CD4-positive, alpha-beta T cell (primary cell): ENCODE measurements around the gene TCF21. TPM values are rescaled to one million over a fixed set of nuclear protein-coding genes. Genes with fewer than 3 reads are reported as not detected.
A peak's percentile ranks its signal among the peaks of the same experiment; 100 is the strongest.

Source experiments
- ATAC-seq: fragments of 200-7000 bp; cut with Tn5 transposase; one replicate; pipeline ENCODE4 v1.10.0; 2022; ENCODE audit warnings: mild to moderate bottlenecking; ENCODE audit not compliant: poor library complexity
- CTCF ChIA-PET: fragments of 350-600 bp; sonication (Branson Sonifier 250); formaldehyde crosslinking; loops from one replicate; lab custom pipeline; 2021; ENCODE audit warnings: antibody characterized with exemption, inconsistent platforms; lab: Charles Lee
- POLR2A ChIA-PET: fragments of 350-600 bp; sonication (Branson Sonifier 250); formaldehyde crosslinking; loops from one replicate; lab custom pipeline; 2021; ENCODE audit warnings: antibody characterized with exemption, inconsistent platforms; lab: Charles Lee
- DNase-seq, 14 experiments: peaks; one replicate each; pipeline ENCODE4 v3.0.0-alpha.2; 2013 to 2020; ENCODE audit warnings: mixed read lengths in 2 of 14
- H3K27ac ChIP-seq, 2 donors: one replicate each; pipeline versions ENCODE4 v1.5.1 to v1.7.0; 2013; ENCODE audit warnings: low read length in 2 of 2, low read depth in 1 of 2, mild to moderate bottlenecking in 1 of 2
- H3K27me3 ChIP-seq, 2 experiments: 1 replicate in 1 of 2; 2 replicates in 1 of 2; pipeline versions ENCODE4 v1.6.1 to v1.7.0; 2013; ENCODE audit warnings: low read length in 2 of 2, control low read depth in 1 of 2, mild to moderate bottlenecking in 1 of 2, moderate library complexity in 1 of 2; ENCODE audit not compliant: insufficient read depth in 2 of 2, control insufficient read depth in 1 of 2
- H3K36me3 ChIP-seq: one replicate; pipeline ENCODE4 v1.6.1; 2013; ENCODE audit warnings: low read length, control low read depth; ENCODE audit not compliant: insufficient read depth
- H3K4me1 ChIP-seq: one replicate; pipeline ENCODE4 v1.6.1; 2013; ENCODE audit warnings: low read length, control low read depth; ENCODE audit not compliant: insufficient read depth
- H3K4me3 ChIP-seq: one replicate; pipeline ENCODE4 v1.5.1; 2013; ENCODE audit warnings: mild to moderate bottlenecking, low read length, moderate library complexity
- H3K9me3 ChIP-seq, 2 experiments: 1 replicate in 1 of 2; 2 replicates in 1 of 2; pipeline versions ENCODE4 v1.6.1 to v1.7.0; 2013; ENCODE audit warnings: low read length in 2 of 2, mild to moderate bottlenecking in 2 of 2, control low read depth in 1 of 2, moderate library complexity in 1 of 2; ENCODE audit not compliant: control insufficient read depth in 1 of 2, insufficient read depth in 1 of 2
- H3K27ac Mint-ChIP-seq: one replicate; pipeline ENCODE4 v1.8.0; 2020; ENCODE audit warnings: mixed read lengths
- H3K27me3 Mint-ChIP-seq: one replicate; pipeline ENCODE4 v1.8.0; 2021; ENCODE audit warnings: mixed read lengths
- H3K36me3 Mint-ChIP-seq: one replicate; pipeline ENCODE4 v1.8.0; 2021; ENCODE audit warnings: low read depth, mixed read lengths
- H3K4me1 Mint-ChIP-seq: one replicate; pipeline ENCODE4 v1.8.0; 2021; ENCODE audit warnings: low read depth, mixed read lengths
- H3K4me3 Mint-ChIP-seq: one replicate; pipeline ENCODE4 v1.8.0; 2020; ENCODE audit warnings: mild to moderate bottlenecking, mixed read lengths
- H3K9me3 Mint-ChIP-seq: one replicate; pipeline ENCODE4 v1.8.0; 2020; ENCODE audit warnings: mixed read lengths
- CTCF ChIP-seq: fragments of 200-600 bp; IDR thresholded peaks from one replicate; pipeline ENCODE4 v1.8.0; 2022; ENCODE audit warnings: antibody characterized with exemption, mild to moderate bottlenecking
- intact Hi-C, 2 experiments: fragments of 100-400 bp; cut with DNase I in 1 of 2; cut with micrococcal nuclease in 1 of 2; formaldehyde crosslinking; loops; one replicate each; pipeline versions ENCODE4 v1.15.1 to v1.9.0; 2023 to 2025; cut with DNase I, micrococcal nuclease
- total RNA-seq, 174 experiments: library from RNA in 2 of 174; stranded (reverse) in 2 of 174; gene quantifications; one replicate each; pipeline ENCODE4 v1.2.3 and lab custom pipeline; 2021 to 2026

The TCF21 gene
- total RNA-seq, 2 experiments from 2014 or later, result not detected

- H3K9me3 ChIP-seq, result peaks cover 0 to 17% of the 10 kb centered on the region in 2 experiments
- POLR2A ChIA-PET, result no interaction called here
- H3K4me1 ChIP-seq, result peaks cover 21% of the 10 kb centered on the region
- Mint-ChIP-seq H3K4me3 (no peak overlapping the region), H3K4me1 (peaks cover 33% of the 10 kb centered on the region), H3K36me3 (no peaks in the 10 kb centered on the region), H3K27me3 (peaks cover 92% of the 10 kb centered on the region), H3K27ac (no peak overlapping the region), H3K9me3 (no peaks in the 10 kb centered on the region)
- no peak for DNase-seq
- CTCF ChIA-PET, result no interaction called here
- no peak for ATAC-seq
- H3K4me3 ChIP-seq, result no peak overlapping the region
- H3K36me3 ChIP-seq, result no peaks in the 10 kb centered on the region
- TF ChIP-seq CTCF, result no peak
- no peak overlapping the region for H3K27ac ChIP-seq
- intact Hi-C loops, result no loop called here
- peaks cover 62 to 89% of the 10 kb centered on the region in 2 experiments for H3K27me3 ChIP-seq
These were observed 1.6 kb upstream of the TCF21 start for GRCh38 chr6:133887156-133887879.

DNA sequence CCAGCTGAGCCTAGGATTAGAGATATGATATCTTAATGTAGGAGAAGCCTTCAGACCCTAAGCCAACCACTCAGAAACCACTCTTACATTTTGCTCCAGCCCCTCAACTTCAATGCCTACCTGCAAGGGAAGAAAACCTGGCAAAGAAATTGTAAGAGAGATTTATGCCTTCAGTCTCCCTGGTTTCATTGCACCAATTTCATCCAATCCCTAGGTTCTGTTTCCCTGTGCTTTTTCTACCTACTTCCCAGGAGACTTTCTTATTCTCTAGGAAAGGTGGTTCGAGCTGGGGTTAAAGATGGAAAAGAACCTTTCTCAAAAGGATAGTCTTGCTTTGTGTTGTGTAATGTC is 1.1 kb upstream of the TCF21 start:
- peaks cover 38% of the 10 kb centered on the region for H3K4me1 Mint-ChIP-seq
- H3K9me3 ChIP-seq, result peaks cover 0 to 21% of the 10 kb centered on the region in 2 experiments
- ChIA-PET CTCF (no interaction called here), POLR2A (no interaction called here)
- H3K4me3 ChIP-seq, result no peak overlapping the region
- DNase-seq, result no peak
- H3K4me3 Mint-ChIP-seq, result no peak overlapping the region
- H3K4me1 ChIP-seq, result peaks cover 25% of the 10 kb centered on the region
- no peaks in the 10 kb centered on the region for H3K36me3 Mint-ChIP-seq
- peaks cover 63 to 92% of the 10 kb centered on the region in 2 experiments for H3K27me3 ChIP-seq
- peaks cover 95% of the 10 kb centered on the region for H3K27me3 Mint-ChIP-seq
- ATAC-seq, result no peak
- intact Hi-C loops, result no loop called here
- no peaks in the 10 kb centered on the region for H3K9me3 Mint-ChIP-seq
- no peak overlapping the region for H3K27ac ChIP-seq
- H3K27ac Mint-ChIP-seq, result no peak overlapping the region
- no peaks in the 10 kb centered on the region for H3K36me3 ChIP-seq
- TF ChIP-seq CTCF, result no peak

DNA sequence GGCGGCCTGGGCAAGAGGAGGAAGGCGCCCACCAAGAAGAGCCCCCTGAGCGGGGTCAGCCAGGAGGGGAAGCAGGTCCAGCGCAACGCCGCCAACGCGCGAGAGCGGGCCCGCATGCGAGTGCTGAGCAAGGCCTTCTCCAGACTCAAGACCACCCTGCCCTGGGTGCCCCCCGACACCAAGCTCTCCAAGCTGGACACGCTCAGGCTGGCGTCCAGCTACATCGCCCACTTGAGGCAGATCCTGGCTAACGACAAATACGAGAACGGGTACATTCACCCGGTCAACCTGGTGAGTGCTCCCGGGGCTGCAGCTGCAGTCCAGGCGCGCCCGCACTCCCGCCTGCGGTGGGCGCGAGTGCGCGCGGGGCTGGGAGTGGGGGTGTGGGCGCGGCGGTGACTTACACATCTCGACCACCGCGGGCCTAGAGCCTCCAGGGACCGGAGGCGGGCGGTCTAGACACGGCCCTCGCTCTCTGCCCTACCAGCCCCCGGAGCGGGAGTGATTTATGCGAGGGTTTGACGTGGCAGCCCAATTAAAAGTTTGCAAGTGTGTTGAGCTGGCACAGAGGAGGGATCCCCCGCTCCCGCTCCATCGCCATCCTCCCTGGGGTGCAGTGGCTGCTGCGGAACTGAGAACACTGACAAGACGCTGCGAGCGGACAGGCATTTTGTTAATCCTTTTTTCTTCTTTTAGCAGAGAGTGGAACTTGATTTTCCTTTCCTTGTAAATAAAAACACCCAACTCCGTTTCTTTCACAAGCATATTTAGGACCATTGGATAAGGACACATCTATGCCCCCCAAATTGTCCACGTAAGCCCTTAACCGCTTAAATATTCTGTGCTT is 867 bp downstream of the TCF21 start:
- Mint-ChIP-seq H3K4me3 (peak overlapping the region; percentile 50), H3K4me1 (peaks cover 48% of the 10 kb centered on the region), H3K9me3 (no peaks in the 10 kb centered on the region), H3K36me3 (no peaks in the 10 kb centered on the region), H3K27me3 (peaks cover 97% of the 10 kb centered on the region), H3K27ac (no peak overlapping the region)
- H3K9me3 ChIP-seq, result peaks cover 0 to 24% of the 10 kb centered on the region in 2 experiments
- intact Hi-C loops, result no loop called here
- peaks cover 28% of the 10 kb centered on the region for H3K4me1 ChIP-seq
- H3K4me3 ChIP-seq, result no peak overlapping the region
- H3K36me3 ChIP-seq, result no peaks in the 10 kb centered on the region
- DNase-seq (no peak), ATAC-seq (no peak)
- TF ChIP-seq CTCF, result no peak
- no peak overlapping the region for H3K27ac ChIP-seq
- peaks cover 72 to 97% of the 10 kb centered on the region in 2 experiments for H3K27me3 ChIP-seq
- POLR2A ChIA-PET, result no interaction called here
- CTCF ChIA-PET, result no interaction called here
